HCT116 (cell line): Measurements from ENCODE around the gene LKAAEAR1.

Experiments used
- CTCF ChIP-seq, 3 experiments: fragments of 200-600 bp in 1 of 3; sonication (generic) in 1 of 3; IDR thresholded peaks in 2 of 3; conservative IDR thresholded peaks in 1 of 3; 2 replicates each; pipeline ENCODE4 v1.5.1; 2012 to 2017; ENCODE audit warnings: low read depth in 2 of 3, low read length in 2 of 3, antibody characterized with exemption in 1 of 3, borderline replicate concordance in 1 of 3, control low read depth in 1 of 3, mild to moderate bottlenecking in 1 of 3, mixed read lengths in 1 of 3, mixed run types in 1 of 3, moderate library complexity in 1 of 3; ENCODE audit not compliant: insufficient read depth in 1 of 3
- EGR1 ChIP-seq: IDR thresholded peaks from 2 replicates; pipeline ENCODE4 v1.6.1; 2012; ENCODE audit warnings: low read depth
- FOSL1 ChIP-seq: IDR thresholded peaks from 2 replicates; pipeline ENCODE4 v1.6.1; 2012; ENCODE audit warnings: low read depth
- MAX ChIP-seq: IDR thresholded peaks from 2 replicates; pipeline ENCODE4 v1.6.1; 2012
- POLR2A ChIP-seq: IDR thresholded peaks from 2 replicates; pipeline ENCODE4 v1.7.0; 2011; ENCODE audit warnings: borderline replicate concordance; ENCODE audit not compliant: insufficient read depth, insufficient read length; ENCODE audit errors: extremely low read depth
- POLR2AphosphoS5 ChIP-seq: IDR thresholded peaks from 2 replicates; pipeline ENCODE4 v1.6.1; 2011; ENCODE audit warnings: mild to moderate bottlenecking, low read depth, low read length, moderate library complexity
- RAD21 ChIP-seq: IDR thresholded peaks from 2 replicates; pipeline ENCODE4 v1.6.1; 2012; ENCODE audit warnings: low read depth, mild to moderate bottlenecking
- REST ChIP-seq: IDR thresholded peaks from 2 replicates; pipeline ENCODE4 v1.6.1; 2012; ENCODE audit warnings: low read depth
- SP1 ChIP-seq: IDR thresholded peaks from 2 replicates; pipeline ENCODE4 v1.6.1; 2012; ENCODE audit warnings: low read depth
- TCF7L2 ChIP-seq: IDR thresholded peaks from 2 replicates; pipeline ENCODE4 v1.7.0; 2011; ENCODE audit warnings: borderline replicate concordance, inconsistent platforms; ENCODE audit not compliant: insufficient read depth, insufficient read length; ENCODE audit errors: extremely low read depth
- ZBTB33 ChIP-seq: IDR thresholded peaks from 2 replicates; pipeline ENCODE4 v1.6.1; 2011; ENCODE audit warnings: mild to moderate bottlenecking, low read length, moderate library complexity; ENCODE audit not compliant: insufficient replicate concordance; ENCODE audit errors: extremely low read depth
- ZFX ChIP-seq: fragments of 450-650 bp; IDR thresholded peaks from 2 replicates; pipeline ENCODE4 v1.6.1; 2017

GRCh38 chr20:64043768-64044167, 40.4 kb downstream of the LKAAEAR1 start:
- TF ChIP-seq SP1 (no peak), CTCF (IDR thresholded peaks at IDR 0.05 in 2 of 3, conservative IDR thresholded peaks at IDR 0.05 in 1 of 3; ENCODE audit: borderline replicate concordance in 1 of 3, insufficient read depth in 1 of 3, low read depth in 2 of 3, low read length in 2 of 3) (no peak), POLR2AphosphoS5 (no peak), POLR2A (no peak), TCF7L2 (no peak), MAX (no peak), FOSL1 (no peak), EGR1 (no peak), ZFX (no peak), REST (no peak), RAD21 (no peak), ZBTB33 (no peak)
